Activated CD4-positive, alpha-beta T cell treated with anti-CD3 and anti-CD28 coated beads, Interleukin-2, amount 10 ng/mL, durations not matched to agents 24 days and 14 days (primary cell): Measurements from ENCODE around the gene FAM20A. TPM values are rescaled to one million over a fixed set of nuclear protein-coding genes. Genes with fewer than 3 reads are reported as not detected.
"Not testable (repeated sequence)": the region's sequence is repeated elsewhere in the genome, so short reads cannot be mapped to it uniquely, and the experiment has no call there.

ENCODE experiments used
- DNase-seq: peaks from one replicate; pipeline ENCODE4 v3.0.0; 2022
- H3K27ac Mint-ChIP-seq: one replicate; pipeline ENCODE4 v1.8.0; 2022; ENCODE audit warnings: mild to moderate bottlenecking, mixed read lengths
- H3K27me3 Mint-ChIP-seq: one replicate; pipeline ENCODE4 v1.8.0; 2022; ENCODE audit warnings: mixed read lengths
- H3K36me3 Mint-ChIP-seq: one replicate; pipeline ENCODE4 v1.8.0; 2022; ENCODE audit warnings: low read depth, mild to moderate bottlenecking, mixed read lengths
- H3K4me1 Mint-ChIP-seq: one replicate; pipeline ENCODE4 v1.8.0; 2021; ENCODE audit warnings: mixed read lengths
- H3K4me3 Mint-ChIP-seq: one replicate; pipeline ENCODE4 v1.8.0; 2022; ENCODE audit warnings: mild to moderate bottlenecking, moderate library complexity, mixed read lengths
- H3K9me3 Mint-ChIP-seq: one replicate; pipeline ENCODE4 v1.8.0; 2021; ENCODE audit warnings: mixed read lengths
- intact Hi-C: fragments of 100-400 bp; cut with micrococcal nuclease; formaldehyde crosslinking; loops from one replicate; pipeline ENCODE4 v1.15.1; 2023
- total RNA-seq: library from RNA; stranded (reverse); gene quantifications from 2 replicates; pipeline ENCODE4 v1.2.3, GENCODE V29; 2022

The FAM20A gene
- total RNA-seq, 1 donor from 2014 or later: not detected

- Mint-ChIP-seq H3K36me3 (no peaks in the 10 kb centered on the region), H3K4me3 (no peak overlapping the region), H3K9me3 (peaks cover 5% of the 10 kb centered on the region), H3K4me1 (no peaks in the 10 kb centered on the region), H3K27ac (no peak overlapping the region), H3K27me3 (peaks cover 23% of the 10 kb centered on the region)
- intact Hi-C loops: no loop called here
- no peak for DNase-seq
Measured at GRCh38 chr17:68589086-68589485, 12.1 kb downstream of the FAM20A start.

GRCh38 chr17:68588362-68588761 lies 12.8 kb downstream of the FAM20A start:
- Mint-ChIP-seq H3K9me3 (peaks cover 5% of the 10 kb centered on the region), H3K36me3 (no peaks in the 10 kb centered on the region)

GRCh38 chr17:68587847-68588246 lies 13.3 kb downstream of the FAM20A start:
- intact Hi-C loops: no loop called here
- Mint-ChIP-seq H3K36me3 (no peaks in the 10 kb centered on the region), H3K27me3 (peaks cover 18% of the 10 kb centered on the region), H3K4me3 (no peak overlapping the region), H3K27ac (no peak overlapping the region), H3K9me3 (peaks cover 5% of the 10 kb centered on the region), H3K4me1 (no peaks in the 10 kb centered on the region)
- no peak for DNase-seq

More at GRCh38 chr17:68588362-68588761, 12.8 kb downstream of the FAM20A start:
- no peak for DNase-seq
- H3K27ac Mint-ChIP-seq: no peak overlapping the region
- H3K27me3 Mint-ChIP-seq: peaks cover 18% of the 10 kb centered on the region
- H3K4me3 Mint-ChIP-seq: no peak overlapping the region
- intact Hi-C loops: no loop called here
- no peaks in the 10 kb centered on the region for H3K4me1 Mint-ChIP-seq

- H3K4me3 Mint-ChIP-seq: no peak overlapping the region
Measured at GRCh38 chr17:68587026-68587425, 14.1 kb downstream of the FAM20A start.

GRCh38 chr17:68585643-68586042 lies 15.5 kb downstream of the FAM20A start:
- DNase-seq: no peak
- intact Hi-C loops: no loop called here
- H3K36me3 Mint-ChIP-seq: no peaks in the 10 kb centered on the region
- no peaks in the 10 kb centered on the region for H3K4me1 Mint-ChIP-seq
- H3K27me3 Mint-ChIP-seq: peaks cover 7% of the 10 kb centered on the region
- no peak overlapping the region for H3K27ac Mint-ChIP-seq
- H3K4me3 Mint-ChIP-seq: no peak overlapping the region
- H3K9me3 Mint-ChIP-seq: peaks cover 5% of the 10 kb centered on the region

More at GRCh38 chr17:68587026-68587425, 14.1 kb downstream of the FAM20A start:
- Mint-ChIP-seq H3K9me3 (peaks cover 5% of the 10 kb centered on the region), H3K36me3 (no peaks in the 10 kb centered on the region), H3K4me1 (no peaks in the 10 kb centered on the region), H3K27me3 (peaks cover 13% of the 10 kb centered on the region), H3K27ac (no peak overlapping the region)
- no peak for DNase-seq
- intact Hi-C loops: no loop called here

GRCh38 chr17:68584581-68585303 lies 16.4 kb downstream of the FAM20A start:
- H3K36me3 Mint-ChIP-seq: no peaks in the 10 kb centered on the region
- DNase-seq: no peak
- H3K4me1 Mint-ChIP-seq: no peaks in the 10 kb centered on the region
- intact Hi-C loops: no loop called here
- H3K27ac Mint-ChIP-seq: no peak overlapping the region
- H3K9me3 Mint-ChIP-seq: peaks cover 5% of the 10 kb centered on the region
- no peak overlapping the region for H3K4me3 Mint-ChIP-seq
- H3K27me3 Mint-ChIP-seq: peaks cover 8% of the 10 kb centered on the region

- H3K27ac Mint-ChIP-seq, H3K9me3 Mint-ChIP-seq, DNase-seq, H3K4me3 Mint-ChIP-seq, H3K4me1 Mint-ChIP-seq, H3K36me3 Mint-ChIP-seq, intact Hi-C loops: not testable (repeated sequence)
- peaks cover 11% of the 10 kb centered on the region for H3K27me3 Mint-ChIP-seq
Measured at GRCh38 chr17:68582867-68583266, 18.3 kb downstream of the FAM20A start.

- Mint-ChIP-seq H3K27me3 (peaks cover 11% of the 10 kb centered on the region), H3K4me3 (no peak overlapping the region), H3K4me1 (no peaks in the 10 kb centered on the region), H3K36me3 (no peaks in the 10 kb centered on the region), H3K27ac (no peak overlapping the region), H3K9me3 (no peaks in the 10 kb centered on the region)
- intact Hi-C loops: no loop called here
- no peak for DNase-seq
Measured at GRCh38 chr17:68581863-68582645, 19.1 kb downstream of the FAM20A start.

- Mint-ChIP-seq H3K4me1 (no peaks in the 10 kb centered on the region), H3K9me3 (no peaks in the 10 kb centered on the region), H3K27ac (no peak overlapping the region), H3K27me3 (peaks cover 11% of the 10 kb centered on the region), H3K4me3 (no peak overlapping the region), H3K36me3 (no peaks in the 10 kb centered on the region)
- intact Hi-C loops: no loop called here
- DNase-seq: no peak
Measured at GRCh38 chr17:68580236-68580770, 20.9 kb downstream of the FAM20A start.

- H3K36me3 Mint-ChIP-seq: no peaks in the 10 kb centered on the region
- H3K27ac Mint-ChIP-seq: no peak overlapping the region
- DNase-seq: no peak
- H3K4me3 Mint-ChIP-seq: no peak overlapping the region
- H3K27me3 Mint-ChIP-seq: peaks cover 10% of the 10 kb centered on the region
- intact Hi-C loops: no loop called here
- no peaks in the 10 kb centered on the region for H3K9me3 Mint-ChIP-seq
- H3K4me1 Mint-ChIP-seq: no peaks in the 10 kb centered on the region
Measured at GRCh38 chr17:68579194-68579927, 21.8 kb downstream of the FAM20A start.

- DNase-seq: no peak
- Mint-ChIP-seq H3K4me1 (no peaks in the 10 kb centered on the region), H3K36me3 (no peaks in the 10 kb centered on the region), H3K27ac (no peak overlapping the region), H3K27me3 (peaks cover 7% of the 10 kb centered on the region), H3K4me3 (no peak overlapping the region), H3K9me3 (no peaks in the 10 kb centered on the region)
- intact Hi-C loops: no loop called here
Measured at GRCh38 chr17:68578236-68578635, 22.9 kb downstream of the FAM20A start.

GRCh38 chr17:68577497-68577821 lies 23.7 kb downstream of the FAM20A start:
- DNase-seq: no peak
- no peaks in the 10 kb centered on the region for H3K4me1 Mint-ChIP-seq
- H3K27ac Mint-ChIP-seq: no peak overlapping the region
- intact Hi-C loops: no loop called here
- peaks cover 9% of the 10 kb centered on the region for H3K27me3 Mint-ChIP-seq
- no peaks in the 10 kb centered on the region for H3K36me3 Mint-ChIP-seq
- H3K9me3 Mint-ChIP-seq: no peaks in the 10 kb centered on the region
- no peak overlapping the region for H3K4me3 Mint-ChIP-seq

GRCh38 chr17:68576811-68577496 lies 24.2 kb downstream of the FAM20A start:
- intact Hi-C loops: no loop called here
- DNase-seq: no peak
- H3K4me1 Mint-ChIP-seq: no peaks in the 10 kb centered on the region
- no peak overlapping the region for H3K27ac Mint-ChIP-seq
- H3K36me3 Mint-ChIP-seq: no peaks in the 10 kb centered on the region
- peaks cover 9% of the 10 kb centered on the region for H3K27me3 Mint-ChIP-seq
- H3K4me3 Mint-ChIP-seq: no peak overlapping the region
- no peaks in the 10 kb centered on the region for H3K9me3 Mint-ChIP-seq
